ENCODE results near the gene DNAI4.

GRCh38 chr1:66779475-66780078, 145.1 kb downstream of the DNAI4 start:
- TF ChIP-seq, protein P1, sequence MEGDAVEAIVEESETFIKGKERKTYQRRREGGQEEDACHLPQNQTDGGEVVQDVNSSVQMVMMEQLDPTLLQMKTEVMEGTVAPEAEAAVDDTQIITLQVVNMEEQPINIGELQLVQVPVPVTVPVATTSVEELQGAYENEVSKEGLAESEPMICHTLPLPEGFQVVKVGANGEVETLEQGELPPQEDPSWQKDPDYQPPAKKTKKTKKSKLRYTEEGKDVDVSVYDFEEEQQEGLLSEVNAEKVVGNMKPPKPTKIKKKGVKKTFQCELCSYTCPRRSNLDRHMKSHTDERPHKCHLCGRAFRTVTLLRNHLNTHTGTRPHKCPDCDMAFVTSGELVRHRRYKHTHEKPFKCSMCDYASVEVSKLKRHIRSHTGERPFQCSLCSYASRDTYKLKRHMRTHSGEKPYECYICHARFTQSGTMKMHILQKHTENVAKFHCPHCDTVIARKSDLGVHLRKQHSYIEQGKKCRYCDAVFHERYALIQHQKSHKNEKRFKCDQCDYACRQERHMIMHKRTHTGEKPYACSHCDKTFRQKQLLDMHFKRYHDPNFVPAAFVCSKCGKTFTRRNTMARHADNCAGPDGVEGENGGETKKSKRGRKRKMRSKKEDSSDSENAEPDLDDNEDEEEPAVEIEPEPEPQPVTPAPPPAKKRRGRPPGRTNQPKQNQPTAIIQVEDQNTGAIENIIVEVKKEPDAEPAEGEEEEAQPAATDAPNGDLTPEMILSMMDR (IDR thresholded peaks at IDR 0.05; ENCODE audit: low read depth, low read length), result no peak
- TF ChIP-seq EZH2phosphoT487 (IDR thresholded peaks at IDR 0.05; ENCODE audit: low read depth), result no peak

All from OCI-LY3 (cell line).